ENCODE measurements around the gene ANKS1A. TPM values are rescaled to one million over a fixed set of nuclear protein-coding genes. Genes with fewer than 3 reads are reported as not detected.
A peak's percentile ranks its signal among the peaks of the same experiment; 100 is the strongest.

ANKS1A gene
- total RNA-seq, 1 donor from 2014 or later: 17.0 TPM

DNA sequence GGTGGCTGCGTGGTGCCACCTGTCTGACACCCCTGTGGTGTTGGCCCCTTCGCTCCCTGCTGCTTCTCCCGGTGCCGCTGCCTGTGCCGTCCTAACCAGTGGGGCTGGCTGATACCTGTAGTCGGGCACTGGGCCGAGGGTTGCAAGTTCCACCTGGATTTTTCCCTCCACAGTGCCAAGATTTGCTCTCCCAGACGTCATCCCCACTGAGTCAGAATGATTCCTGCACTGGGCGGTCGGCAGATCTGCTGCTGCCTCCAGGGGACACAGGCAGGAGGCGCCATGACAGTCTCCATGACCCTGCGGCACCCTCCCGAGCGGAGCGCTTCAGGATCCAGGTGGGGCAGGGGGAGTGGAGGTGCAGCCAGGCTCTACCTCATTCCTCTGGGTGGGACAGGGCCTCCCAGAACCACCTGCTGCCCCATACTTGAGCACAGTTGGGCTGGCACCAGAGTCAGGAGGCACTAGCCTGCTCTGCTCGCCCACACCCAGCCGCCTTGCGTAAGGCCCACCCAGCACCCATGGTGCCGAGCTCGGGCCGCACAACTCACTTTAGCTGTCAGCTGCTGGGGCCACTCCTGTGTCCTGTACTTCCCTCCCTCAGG is 191.9 kb downstream of the ANKS1A start:
- no peak for DNase-seq (ENCODE audit: low spot score)
- peak overlapping the region; percentile 87 for H3K27ac Mint-ChIP-seq
- H3K4me3 Mint-ChIP-seq: peak overlapping the region; percentile 15
- no peaks in the 10 kb centered on the region for H3K27me3 ChIP-seq
- peaks cover 13% of the 10 kb centered on the region for H3K36me3 Mint-ChIP-seq
- TF ChIP-seq EZH2phosphoT487 (IDR thresholded peaks at IDR 0.05) (no peak), EZH2 (IDR thresholded peaks at IDR 0.05) (no peak)
- TF ChIP-seq, protein P1, sequence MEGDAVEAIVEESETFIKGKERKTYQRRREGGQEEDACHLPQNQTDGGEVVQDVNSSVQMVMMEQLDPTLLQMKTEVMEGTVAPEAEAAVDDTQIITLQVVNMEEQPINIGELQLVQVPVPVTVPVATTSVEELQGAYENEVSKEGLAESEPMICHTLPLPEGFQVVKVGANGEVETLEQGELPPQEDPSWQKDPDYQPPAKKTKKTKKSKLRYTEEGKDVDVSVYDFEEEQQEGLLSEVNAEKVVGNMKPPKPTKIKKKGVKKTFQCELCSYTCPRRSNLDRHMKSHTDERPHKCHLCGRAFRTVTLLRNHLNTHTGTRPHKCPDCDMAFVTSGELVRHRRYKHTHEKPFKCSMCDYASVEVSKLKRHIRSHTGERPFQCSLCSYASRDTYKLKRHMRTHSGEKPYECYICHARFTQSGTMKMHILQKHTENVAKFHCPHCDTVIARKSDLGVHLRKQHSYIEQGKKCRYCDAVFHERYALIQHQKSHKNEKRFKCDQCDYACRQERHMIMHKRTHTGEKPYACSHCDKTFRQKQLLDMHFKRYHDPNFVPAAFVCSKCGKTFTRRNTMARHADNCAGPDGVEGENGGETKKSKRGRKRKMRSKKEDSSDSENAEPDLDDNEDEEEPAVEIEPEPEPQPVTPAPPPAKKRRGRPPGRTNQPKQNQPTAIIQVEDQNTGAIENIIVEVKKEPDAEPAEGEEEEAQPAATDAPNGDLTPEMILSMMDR (IDR thresholded peaks at IDR 0.05): no peak
- no peaks in the 10 kb centered on the region for H3K27me3 Mint-ChIP-seq (ENCODE audit: insufficient read depth, low read depth)
- no peaks in the 10 kb centered on the region for H4K20me1 ChIP-seq (ENCODE audit: low read depth)
- no peak overlapping the region for H3K4me2 ChIP-seq
- H3K9me3 Mint-ChIP-seq: no peaks in the 10 kb centered on the region
- no peak overlapping the region for H2AFZ ChIP-seq (replicated peaks)
- H3K4me1 Mint-ChIP-seq: peaks cover 23% of the 10 kb centered on the region
- H3K4me3 ChIP-seq: no peak overlapping the region
- no peaks in the 10 kb centered on the region for H3K4me1 ChIP-seq
- H3K36me3 ChIP-seq: no peaks in the 10 kb centered on the region
- no peak overlapping the region for H3K27ac ChIP-seq
- H3K79me2 ChIP-seq (ENCODE audit: low read depth): no peaks in the 10 kb centered on the region
- no peaks in the 10 kb centered on the region for H3F3A ChIP-seq (ENCODE audit: low read depth)
- H3K9ac ChIP-seq: no peak overlapping the region
- no peaks in the 10 kb centered on the region for H3K9me3 ChIP-seq (ENCODE audit: low read depth)

GRCh38 chr6:35081426-35081851 is 192.4 kb downstream of the ANKS1A start:
- H3K9ac ChIP-seq: no peak overlapping the region
- Mint-ChIP-seq H3K27ac (peak overlapping the region; percentile 87), H3K27me3 (ENCODE audit: insufficient read depth, low read depth) (no peaks in the 10 kb centered on the region), H3K9me3 (no peaks in the 10 kb centered on the region), H3K4me3 (peak overlapping the region; percentile 48), H3K4me1 (peaks cover 23% of the 10 kb centered on the region), H3K36me3 (peaks cover 13% of the 10 kb centered on the region)
- no peaks in the 10 kb centered on the region for H3K9me3 ChIP-seq (ENCODE audit: low read depth)
- H3K4me3 ChIP-seq: no peak overlapping the region
- no peaks in the 10 kb centered on the region for H3K27me3 ChIP-seq
- H4K20me1 ChIP-seq (ENCODE audit: low read depth): no peaks in the 10 kb centered on the region
- TF ChIP-seq EZH2phosphoT487 (IDR thresholded peaks at IDR 0.05): no peak
- TF ChIP-seq EZH2 (IDR thresholded peaks at IDR 0.05): no peak
- TF ChIP-seq, protein P1 (IDR thresholded peaks at IDR 0.05): no peak
- H3K27ac ChIP-seq: no peak overlapping the region
- H3K4me1 ChIP-seq: no peaks in the 10 kb centered on the region
- DNase-seq (ENCODE audit: low spot score): no peak
- H3K4me2 ChIP-seq: no peak overlapping the region
- no peak overlapping the region for H2AFZ ChIP-seq (replicated peaks)
- no peaks in the 10 kb centered on the region for H3F3A ChIP-seq (ENCODE audit: low read depth)
- no peaks in the 10 kb centered on the region for H3K36me3 ChIP-seq
- H3K79me2 ChIP-seq (ENCODE audit: low read depth): no peaks in the 10 kb centered on the region

- H3K4me1 Mint-ChIP-seq: peaks cover 17% of the 10 kb centered on the region
- H3K36me3 ChIP-seq: no peaks in the 10 kb centered on the region
- H3K9ac ChIP-seq: no peak overlapping the region
- peaks cover 9% of the 10 kb centered on the region for H3K36me3 Mint-ChIP-seq
- no peak overlapping the region for H3K4me3 ChIP-seq
- H4K20me1 ChIP-seq (ENCODE audit: low read depth): no peaks in the 10 kb centered on the region
- H3K4me1 ChIP-seq: no peaks in the 10 kb centered on the region
- H3K27me3 Mint-ChIP-seq (ENCODE audit: insufficient read depth, low read depth): no peaks in the 10 kb centered on the region
- H3K9me3 Mint-ChIP-seq: no peaks in the 10 kb centered on the region
- DNase-seq (ENCODE audit: low spot score): no peak
- H3K9me3 ChIP-seq (ENCODE audit: low read depth): no peaks in the 10 kb centered on the region
- TF ChIP-seq EZH2phosphoT487 (IDR thresholded peaks at IDR 0.05): no peak
- TF ChIP-seq, protein P1 (IDR thresholded peaks at IDR 0.05): no peak
- H3K27me3 ChIP-seq: no peaks in the 10 kb centered on the region
- peak overlapping the region; percentile 87 for H3K27ac Mint-ChIP-seq
- H3K79me2 ChIP-seq (ENCODE audit: low read depth): no peaks in the 10 kb centered on the region
- no peak overlapping the region for H3K27ac ChIP-seq
- no peak overlapping the region for H3K4me3 Mint-ChIP-seq
- no peak overlapping the region for H3K4me2 ChIP-seq
- H3F3A ChIP-seq (ENCODE audit: low read depth): no peaks in the 10 kb centered on the region
- H2AFZ ChIP-seq (replicated peaks): no peak overlapping the region
Observed at GRCh38 chr6:35082046-35082732, 193.1 kb downstream of the ANKS1A start.

Measured in neural progenitor cell (in vitro differentiated cells).